Measurements from ENCODE around the gene TBRG4.

Gene TBRG4

GRCh38 chr7:45092100-45092930 is 19.2 kb downstream of the TBRG4 start:
- no peak overlapping the region for H3K27ac ChIP-seq
- TF ChIP-seq CTCF (conservative IDR thresholded peaks at IDR 0.05): no peak

GRCh38 chr7:45089341-45089891 is 22.1 kb downstream of the TBRG4 start:
- TF ChIP-seq CTCF (conservative IDR thresholded peaks at IDR 0.05): no peak
- no peak overlapping the region for H3K27ac ChIP-seq

GRCh38 chr7:45088821-45089340 is 22.6 kb downstream of the TBRG4 start, which contains the start of gene NACAD:
Gene NACAD, minus strand, starts transcription at chr7:45088969. Its CDS starts 75 bp downstream, at chr7:45088894.
- no peak within 1 kb of the TSS for H3K27ac ChIP-seq
- TF ChIP-seq CTCF (conservative IDR thresholded peaks at IDR 0.05): no peak

- no peak for TF ChIP-seq CTCF (conservative IDR thresholded peaks at IDR 0.05)
- no peak overlapping the region for H3K27ac ChIP-seq
Measured at GRCh38 chr7:45088146-45088701, 23.3 kb downstream of the TBRG4 start.

- no peak for TF ChIP-seq CTCF (conservative IDR thresholded peaks at IDR 0.05)
- H3K27ac ChIP-seq: no peak overlapping the region
Measured at GRCh38 chr7:45087301-45088145, 24.0 kb downstream of the TBRG4 start.

- no peak for TF ChIP-seq CTCF (conservative IDR thresholded peaks at IDR 0.05)
- H3K27ac ChIP-seq: no peak overlapping the region
Measured at GRCh38 chr7:45086331-45087065, 25.0 kb downstream of the TBRG4 start.

All from VCaP (cell line).